HG03039 (cell line): ENCODE measurements around the gene MZT2B.
"Not testable (repeated sequence)": the region's sequence is repeated elsewhere in the genome, so short reads cannot be mapped to it uniquely, and the experiment has no call there.

ENCODE experiments used
- ATAC-seq: cut with Tn5 transposase; IDR thresholded peaks from one replicate; pipeline ENCODE4 v1.9.1; 2021; ENCODE audit warnings: mild to moderate bottlenecking, moderate library complexity; ENCODE audit not compliant: unreplicated experiment

MZT2B gene

DNA sequence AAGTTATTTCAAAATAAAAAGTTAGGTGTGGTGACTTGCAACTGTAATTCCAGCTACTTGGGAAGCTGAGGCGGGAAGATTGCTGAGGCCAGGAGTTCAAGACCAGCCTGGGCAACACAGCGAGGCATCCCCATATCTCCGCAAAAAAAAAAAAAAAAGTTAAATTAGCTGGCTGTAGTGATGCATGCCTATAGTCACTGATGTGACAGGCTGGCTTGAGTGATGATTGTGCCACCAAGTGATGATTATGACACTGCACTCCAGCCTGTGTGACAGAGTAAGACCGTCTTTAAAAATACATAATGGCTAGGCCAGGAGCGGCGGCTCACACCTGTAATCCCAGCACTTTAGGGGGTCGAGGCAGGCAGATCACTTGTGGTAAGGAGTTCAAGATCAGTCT is 12.2 kb upstream of the MZT2B start:
- ATAC-seq = no peak

GRCh38 chr2:130174866-130175265 is 7.2 kb upstream of the MZT2B start:
- ATAC-seq = peak; percentile 85

DNA sequence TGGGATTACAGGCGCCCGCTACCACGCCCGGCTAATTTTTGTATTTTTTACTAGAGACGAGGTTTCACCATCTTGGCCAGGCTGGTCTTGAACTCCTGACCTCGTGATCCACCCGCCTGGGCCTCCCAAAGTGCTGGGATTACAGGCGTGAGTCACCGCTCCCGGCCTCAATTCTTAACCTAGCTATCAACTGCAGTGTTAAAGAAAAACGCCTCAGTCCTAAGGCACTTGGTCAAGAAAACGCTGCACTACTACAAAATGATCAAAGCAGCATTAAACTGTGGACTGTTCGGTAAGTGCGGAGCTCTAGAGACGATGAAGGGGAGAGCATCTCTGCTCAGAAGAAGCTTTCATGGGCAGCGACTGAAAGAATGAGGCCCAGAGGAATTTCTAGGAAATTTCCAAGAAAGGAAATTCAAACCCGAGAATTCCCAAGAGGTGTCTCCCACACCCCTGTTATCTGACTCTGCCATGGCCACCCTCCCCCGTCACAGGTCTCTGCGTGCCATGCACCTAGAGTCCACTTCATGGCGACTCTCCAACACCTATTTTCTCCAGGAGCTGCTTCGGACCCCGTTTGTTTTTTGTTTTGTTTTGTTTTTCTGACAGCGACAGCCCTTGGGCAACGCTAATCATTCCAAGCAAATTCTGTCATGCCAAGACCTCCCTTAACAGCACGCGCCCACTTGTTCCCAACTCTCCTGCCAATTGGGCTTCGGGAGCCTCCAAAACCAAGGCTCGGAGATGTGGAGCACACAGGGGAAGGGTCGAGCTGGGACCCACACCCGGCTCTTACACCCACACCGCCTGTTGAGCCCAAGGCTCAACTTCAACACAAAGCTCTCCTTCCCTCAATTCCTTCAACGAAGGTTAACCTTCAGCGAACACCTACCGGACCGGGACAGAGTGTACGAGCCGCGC is 1.4 kb upstream of the MZT2B start:
- not testable (repeated sequence) for ATAC-seq

DNA sequence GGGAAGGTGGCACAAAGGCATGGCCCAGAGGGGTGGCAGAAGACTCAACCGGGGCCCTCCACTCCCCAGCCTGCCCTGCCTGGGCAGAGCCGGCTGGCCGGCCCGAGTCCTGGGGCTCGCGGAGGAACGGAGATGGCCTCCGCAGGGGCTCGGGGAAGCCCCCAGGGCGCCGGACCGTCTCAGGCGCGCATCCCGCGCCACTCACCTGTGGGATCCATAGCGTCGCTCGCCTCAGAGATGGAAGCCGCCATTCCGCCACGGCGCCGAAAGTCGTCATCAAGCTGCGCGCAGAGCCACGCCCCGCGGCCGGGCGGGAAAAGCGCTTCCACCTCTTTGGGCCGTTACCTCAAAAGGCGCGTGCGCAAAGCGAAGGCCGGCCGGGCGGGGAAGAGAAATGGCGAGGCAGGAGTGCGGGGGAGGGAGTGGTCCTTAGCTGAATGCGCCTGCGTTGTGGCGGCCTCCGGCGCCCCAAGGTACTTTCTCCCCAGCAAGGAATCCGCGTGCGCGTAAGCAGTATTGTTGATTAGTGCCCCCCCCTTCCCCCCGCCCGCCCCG is 660 bp upstream of the MZT2B start, which contains the start of gene SMPD4:
Gene SMPD4 (minus strand): TSS at position 278 of the 555 bp plus-strand sequence. CDS start 5,010 bp downstream, outside the sequence.
- peak; percentile 41 for ATAC-seq

- ATAC-seq = peak; percentile 16
Measured at GRCh38 chr2:130182826-130183511, 907 bp downstream of the MZT2B start.

DNA sequence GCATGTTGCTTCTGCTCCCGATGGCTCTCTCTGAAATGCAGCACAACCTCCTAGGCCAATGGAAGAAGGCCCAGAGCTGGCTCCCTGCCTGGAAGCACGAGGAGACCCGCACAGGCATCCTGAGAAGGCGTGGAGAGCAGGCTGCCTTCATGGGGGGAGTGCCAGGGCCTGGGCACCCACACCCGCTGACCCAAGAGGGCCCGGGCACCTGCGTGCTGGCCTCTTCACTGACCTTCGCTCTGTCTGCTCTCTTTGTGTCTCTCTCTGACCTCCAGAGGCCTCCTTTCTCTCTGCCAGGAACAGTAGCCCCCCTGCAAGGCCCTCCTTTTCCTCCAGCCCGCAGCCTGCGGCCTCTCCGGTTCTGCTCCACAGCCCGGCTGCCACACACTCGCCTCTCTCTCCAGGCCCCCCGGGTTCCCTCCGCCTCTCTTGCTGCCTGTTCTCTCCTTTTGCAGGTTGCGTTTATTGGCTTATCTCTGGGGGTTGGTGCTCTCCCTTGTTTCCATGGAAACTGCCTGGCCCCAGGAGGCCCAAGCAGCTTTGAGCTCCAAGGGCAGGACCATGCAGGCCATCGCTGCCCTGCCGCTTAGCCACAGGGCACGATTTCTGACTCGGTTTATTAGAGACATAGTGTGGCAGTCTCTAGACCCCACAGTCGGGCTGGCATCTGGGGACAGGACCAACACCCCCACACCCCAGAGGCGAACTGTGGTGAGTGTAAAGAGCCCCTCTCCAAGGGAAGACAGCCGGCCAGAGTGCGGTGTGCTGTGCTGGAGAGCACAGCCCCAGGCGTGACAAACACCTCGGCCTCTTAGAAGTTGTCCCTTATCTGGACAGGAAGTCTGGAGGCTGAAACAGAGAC is 1.7 kb downstream of the MZT2B start:
- ATAC-seq = no peak

DNA sequence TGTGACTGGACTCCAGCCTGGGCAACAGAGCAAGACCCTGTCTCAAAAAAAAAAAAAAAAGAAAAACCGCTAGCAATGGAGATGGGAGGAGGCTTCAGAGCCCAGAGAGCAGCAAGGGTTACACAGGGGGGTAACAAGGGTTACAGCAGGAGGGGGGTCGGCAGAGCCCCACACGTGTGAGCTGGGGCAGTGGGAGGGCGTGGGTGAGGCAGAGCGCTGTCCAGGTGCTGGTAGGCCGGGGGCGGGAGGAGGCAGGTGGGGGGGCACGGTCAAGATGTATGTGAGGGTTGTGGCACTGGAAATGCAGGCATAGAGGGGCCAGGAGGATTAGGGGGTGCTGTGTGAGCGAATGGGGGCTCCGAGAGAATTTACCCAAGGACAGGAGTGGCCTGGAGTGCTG is 3.4 kb downstream of the MZT2B start:
- ATAC-seq = no peak

- ATAC-seq = no peak
Measured at GRCh38 chr2:130185896-130186295, 3.8 kb downstream of the MZT2B start.

GRCh38 chr2:130186391-130186790 is 4.3 kb downstream of the MZT2B start:
- ATAC-seq = no peak

DNA sequence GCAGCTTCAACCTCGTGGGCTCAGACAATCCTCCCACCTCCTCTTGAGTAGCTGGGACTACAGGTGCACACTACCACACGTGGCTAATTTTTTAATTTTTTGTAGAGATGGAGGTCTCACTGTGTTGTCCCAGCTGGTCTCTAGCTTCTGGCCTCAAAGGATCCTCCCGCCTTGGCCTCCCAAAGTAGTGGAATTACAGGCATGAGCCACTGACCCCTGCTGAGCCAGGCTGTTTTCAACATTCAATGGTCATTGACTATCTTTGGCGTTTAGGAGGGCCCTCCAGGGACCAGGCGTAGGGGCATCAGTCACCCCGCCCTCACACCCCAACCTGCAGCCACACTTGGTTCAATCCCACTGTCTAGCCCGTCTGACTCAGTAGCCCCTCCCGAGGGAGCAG is 5.2 kb downstream of the MZT2B start:
- ATAC-seq = no peak

GRCh38 chr2:130187859-130188792 is 6.1 kb downstream of the MZT2B start:
- ATAC-seq = not testable (repeated sequence)

DNA sequence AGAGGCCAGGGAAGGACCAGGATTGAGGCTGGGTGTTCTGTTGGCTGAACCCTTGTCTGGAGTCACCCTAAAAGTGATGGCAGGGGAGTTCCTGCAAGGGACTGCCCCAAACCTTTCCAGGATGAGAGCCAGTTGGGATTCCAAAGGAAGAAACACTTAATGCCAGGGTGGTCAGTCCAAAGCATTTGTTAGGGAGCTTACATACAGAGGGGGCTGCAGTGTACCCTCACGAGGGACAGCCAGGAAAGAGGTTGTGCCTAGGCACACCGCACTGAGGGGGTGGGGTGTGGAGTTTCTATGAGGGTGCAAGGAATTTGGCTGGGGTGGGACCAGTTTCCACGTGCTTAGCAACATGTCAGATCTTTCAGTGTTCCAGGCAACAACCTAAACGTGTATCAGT is 6.9 kb downstream of the MZT2B start:
- ATAC-seq = not testable (repeated sequence)

GRCh38 chr2:130190237-130190636 is 8.2 kb downstream of the MZT2B start:
- ATAC-seq = no peak

DNA sequence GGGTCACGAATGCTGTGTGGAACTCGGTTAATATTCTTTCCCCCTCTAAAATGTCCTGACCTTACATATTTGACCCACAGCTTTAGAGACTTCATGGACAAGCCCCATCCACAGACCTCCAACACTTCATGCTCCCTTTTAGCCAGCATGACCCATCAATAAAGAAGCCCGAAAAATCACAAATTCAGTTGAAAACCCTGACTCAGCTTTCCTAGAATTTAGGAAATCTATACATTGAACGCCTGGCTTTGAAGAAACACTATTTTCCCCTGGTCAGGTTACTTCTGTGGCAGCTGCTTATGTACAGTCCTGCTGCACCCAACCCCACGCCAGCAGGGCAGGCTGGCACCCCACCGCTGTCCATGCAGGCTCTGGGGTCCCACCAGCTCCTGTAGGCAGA is 9.3 kb downstream of the MZT2B start:
- not testable (repeated sequence) for ATAC-seq

DNA sequence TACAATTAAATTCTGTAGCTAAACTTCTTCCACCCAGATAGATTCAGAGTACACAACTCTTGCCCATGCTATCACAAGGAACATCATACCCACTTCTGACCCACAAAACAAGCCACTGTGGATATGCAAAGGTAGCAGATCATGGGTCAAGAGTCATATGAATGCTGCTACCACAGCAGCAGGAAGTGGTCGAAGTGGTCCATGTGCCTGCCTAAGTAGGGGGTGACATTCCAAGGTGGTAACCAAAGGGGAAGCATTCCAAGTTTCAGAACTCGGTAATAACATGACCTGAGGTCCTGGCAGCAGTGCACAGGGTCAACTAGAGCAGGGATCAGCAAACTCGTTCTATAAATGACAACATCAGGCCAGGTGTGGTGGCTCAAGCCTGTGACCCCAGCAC is 10.4 kb downstream of the MZT2B start:
- not testable (repeated sequence) for ATAC-seq

- ATAC-seq = not testable (repeated sequence)
Measured at GRCh38 chr2:130193824-130194223, 11.8 kb downstream of the MZT2B start.

DNA sequence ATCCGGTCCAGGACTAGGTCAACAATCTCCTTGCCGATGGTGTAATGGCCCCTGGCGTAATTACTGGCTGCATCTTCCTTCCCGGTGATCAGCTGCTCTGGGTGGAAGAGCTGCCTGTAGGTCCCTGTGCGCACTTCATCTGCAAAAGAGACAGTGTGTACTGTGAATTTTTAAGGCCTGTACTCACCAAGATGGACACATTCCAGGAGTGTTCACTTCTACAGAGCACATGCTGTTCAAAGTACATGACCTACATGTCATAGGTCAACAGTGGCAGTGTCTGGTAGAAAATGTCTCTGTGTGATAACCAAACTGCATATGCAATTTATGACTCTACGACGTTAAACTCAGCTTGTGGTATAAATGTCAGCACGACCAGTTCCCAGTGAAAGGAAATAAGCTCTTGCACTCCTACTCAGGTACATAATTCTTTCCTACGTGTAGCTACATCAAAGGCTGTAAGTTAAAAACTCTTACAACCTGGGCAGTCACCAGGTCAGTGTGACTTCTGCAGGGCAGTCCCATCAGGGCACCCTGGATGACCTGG is 13.1 kb downstream of the MZT2B start:
- not testable (repeated sequence) for ATAC-seq

- not testable (repeated sequence) for ATAC-seq
Measured at GRCh38 chr2:130196052-130196451, 14.0 kb downstream of the MZT2B start.

DNA sequence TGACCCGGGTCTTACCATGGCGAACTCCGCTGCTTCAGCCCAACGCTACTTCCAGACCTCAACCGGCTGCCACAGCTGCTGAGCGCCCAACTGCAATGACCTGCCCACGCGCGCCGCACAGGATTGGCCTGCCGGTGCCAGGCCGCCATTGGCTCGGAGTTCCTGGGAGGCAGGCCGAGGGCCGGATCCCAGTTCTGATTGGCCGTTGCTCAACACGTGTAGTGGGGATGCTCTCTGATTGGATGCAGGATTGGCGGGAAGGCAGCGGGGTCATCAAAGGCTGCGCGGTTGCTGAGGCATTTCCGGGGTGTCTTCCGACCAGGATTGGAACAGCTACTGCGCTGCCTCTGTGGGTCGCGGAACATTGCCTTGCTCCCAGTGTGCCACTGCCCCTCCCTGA is 16.3 kb downstream of the MZT2B start, which contains the start of gene TUBA3E:
Gene TUBA3E (minus strand): TSS at position 97 of the 400 bp plus-strand sequence. CDS start 79 bp downstream, at position 18.
- no peak for ATAC-seq
